Measurements from ENCODE around the gene ZNF212. TPM values are rescaled to one million over a fixed set of nuclear protein-coding genes. Genes with fewer than 3 reads are reported as not detected.

ZNF212 gene
- total and polyA plus RNA-seq, 2 donors (not counting 1 experiment from before 2014, with no cell fraction given), result 4.2 to 4.8 TPM

GRCh38 chr7:149195180-149196150, 44.0 kb upstream of the ZNF212 start, which contains the start of gene ZNF282:
ZNF282 (plus strand) TSS chr7:149195546; CDS start chr7:149195590, 44 bp downstream.
- peak; percentile 89 for DNase-seq (ENCODE audit: low read depth in 2 of 2)
- Histone ChIP-seq H3K27me3 (ENCODE audit: control insufficient read depth, insufficient read depth, low read length) (no peaks in the 10 kb centered on the region), H3K27ac (ENCODE audit: insufficient read depth, low read length) (peak within 1 kb of the TSS; percentile 75), H3K9ac (ENCODE audit: insufficient read depth, low read length) (peak within 1 kb of the TSS; percentile 84), H3K79me2 (ENCODE audit: control insufficient read depth, insufficient read depth, low read length) (peaks cover 25% of the 10 kb centered on the region), H2AFZ (ENCODE audit: low read length) (peak within 1 kb of the TSS; percentile 93), H3K4me3 (replicated peaks in 1 of 4; ENCODE audit: control extremely low read depth in 1 of 4, insufficient read depth in 1 of 4, low read depth in 3 of 4, low read length in 4 of 4) (peak within 1 kb of the TSS; percentile 81 to 89 (median 84)), H3K4me1 (ENCODE audit: control insufficient read depth, extremely low read depth, insufficient read depth, low read length) (peaks cover 10% of the 10 kb centered on the region), H3K36me3 (ENCODE audit: control insufficient read depth, insufficient read depth, low read length) (peaks cover 9% of the 10 kb centered on the region), H4K20me1 (ENCODE audit: control insufficient read depth, extremely low read depth, insufficient read depth, low read length) (no peaks in the 10 kb centered on the region), H3K9me3 (ENCODE audit: control insufficient read depth, insufficient read depth, low read depth, low read length) (no peaks in the 10 kb centered on the region), H3K4me2 (ENCODE audit: extremely low read depth, insufficient read depth, low read length) (peak within 1 kb of the TSS; percentile 89)
- TF ChIP-seq EZH2 (IDR thresholded peaks at IDR 0.05; ENCODE audit: low read length, missing control alignments) (no peak), CTCF (conservative IDR thresholded peaks at IDR 0.05 in 1 of 2, IDR thresholded peaks at IDR 0.05 in 1 of 2; ENCODE audit: low read depth in 1 of 2, low read length in 2 of 2) (peak; percentile 68 to 70)

GRCh38 chr7:149196151-149196704, 43.2 kb upstream of the ZNF212 start:
- H3K9ac ChIP-seq (ENCODE audit: insufficient read depth, low read length), result peak overlapping the region; percentile 84
- peaks cover 9% of the 10 kb centered on the region for H3K36me3 ChIP-seq (ENCODE audit: control insufficient read depth, insufficient read depth, low read length)
- H3K9me3 ChIP-seq (ENCODE audit: control insufficient read depth, insufficient read depth, low read depth, low read length), result no peaks in the 10 kb centered on the region
- peaks cover 10% of the 10 kb centered on the region for H3K4me1 ChIP-seq (ENCODE audit: control insufficient read depth, extremely low read depth, insufficient read depth, low read length)
- no peaks in the 10 kb centered on the region for H3K27me3 ChIP-seq (ENCODE audit: control insufficient read depth, insufficient read depth, low read length)
- H2AFZ ChIP-seq (ENCODE audit: low read length), result no peak overlapping the region
- peak in 1 of 2 donors; percentile 22 for DNase-seq (ENCODE audit: low read depth in 2 of 2)
- peaks cover 27% of the 10 kb centered on the region for H3K79me2 ChIP-seq (ENCODE audit: control insufficient read depth, insufficient read depth, low read length)
- TF ChIP-seq EZH2 (IDR thresholded peaks at IDR 0.05; ENCODE audit: low read length, missing control alignments) (no peak), CTCF (conservative IDR thresholded peaks at IDR 0.05 in 1 of 2, IDR thresholded peaks at IDR 0.05 in 1 of 2; ENCODE audit: low read depth in 1 of 2, low read length in 2 of 2) (no peak)
- no peaks in the 10 kb centered on the region for H4K20me1 ChIP-seq (ENCODE audit: control insufficient read depth, extremely low read depth, insufficient read depth, low read length)
- peak overlapping the region; percentile 75 for H3K27ac ChIP-seq (ENCODE audit: insufficient read depth, low read length)
- peak overlapping the region; percentile 81 to 89 (median 84) for H3K4me3 ChIP-seq (replicated peaks in 1 of 4; ENCODE audit: control extremely low read depth in 1 of 4, insufficient read depth in 1 of 4, low read depth in 3 of 4, low read length in 4 of 4)
- H3K4me2 ChIP-seq (ENCODE audit: extremely low read depth, insufficient read depth, low read length), result peak overlapping the region; percentile 89

GRCh38 chr7:149196705-149197171, 42.7 kb upstream of the ZNF212 start:
- Histone ChIP-seq H4K20me1 (ENCODE audit: control insufficient read depth, extremely low read depth, insufficient read depth, low read length) (no peaks in the 10 kb centered on the region), H3K36me3 (ENCODE audit: control insufficient read depth, insufficient read depth, low read length) (peaks cover 10% of the 10 kb centered on the region), H3K4me3 (replicated peaks in 1 of 4; ENCODE audit: control extremely low read depth in 1 of 4, insufficient read depth in 1 of 4, low read depth in 3 of 4, low read length in 4 of 4) (peak overlapping the region; percentile 81 to 89 (median 84)), H3K79me2 (ENCODE audit: control insufficient read depth, insufficient read depth, low read length) (peaks cover 27% of the 10 kb centered on the region), H3K4me1 (ENCODE audit: control insufficient read depth, extremely low read depth, insufficient read depth, low read length) (peaks cover 10% of the 10 kb centered on the region), H3K4me2 (ENCODE audit: extremely low read depth, insufficient read depth, low read length) (peak overlapping the region; percentile 89), H3K27ac (ENCODE audit: insufficient read depth, low read length) (peak overlapping the region; percentile 75), H3K9ac (ENCODE audit: insufficient read depth, low read length) (peak overlapping the region; percentile 84), H3K27me3 (ENCODE audit: control insufficient read depth, insufficient read depth, low read length) (no peaks in the 10 kb centered on the region), H2AFZ (ENCODE audit: low read length) (no peak overlapping the region), H3K9me3 (ENCODE audit: control insufficient read depth, insufficient read depth, low read depth, low read length) (no peaks in the 10 kb centered on the region)
- no peak for DNase-seq (ENCODE audit: low read depth in 2 of 2)
- TF ChIP-seq CTCF (conservative IDR thresholded peaks at IDR 0.05 in 1 of 2, IDR thresholded peaks at IDR 0.05 in 1 of 2; ENCODE audit: low read depth in 1 of 2, low read length in 2 of 2) (no peak), EZH2 (IDR thresholded peaks at IDR 0.05; ENCODE audit: low read length, missing control alignments) (no peak)

All from fibroblast of lung (primary cell).